ENCODE results near the gene MORN1.

Gene MORN1

DNA sequence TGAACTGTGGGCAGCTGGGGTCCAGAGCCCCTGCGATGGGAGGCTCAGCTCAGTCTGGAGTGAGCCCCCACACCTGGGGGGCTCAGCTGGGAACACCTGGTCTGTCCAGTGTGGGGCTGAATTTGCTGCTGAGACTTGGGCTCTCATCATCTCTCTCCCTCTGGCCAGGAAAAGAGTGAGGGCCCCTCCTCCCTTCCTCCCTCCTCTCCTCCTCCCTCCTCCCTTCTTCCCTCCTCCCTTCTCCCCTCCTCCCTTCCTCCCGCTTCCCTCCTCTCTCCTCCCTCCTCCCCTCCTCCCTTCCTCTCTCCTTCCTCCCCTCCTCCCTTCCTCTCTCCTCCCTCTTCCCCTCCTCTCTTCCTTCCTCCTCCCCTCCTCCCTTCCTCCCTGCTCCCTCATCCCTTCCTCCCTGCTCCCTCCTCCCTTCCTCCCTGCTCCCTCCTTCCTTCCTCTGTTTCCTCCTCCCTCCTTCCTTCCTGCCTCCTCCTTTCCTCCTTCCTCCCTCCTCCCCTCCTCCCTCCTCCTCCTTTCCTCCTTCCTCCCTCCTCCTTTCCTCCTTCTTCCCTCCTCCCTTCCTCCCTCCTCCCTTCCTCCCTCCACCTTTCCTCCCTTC is 44.5 kb upstream of the MORN1 start:
- no peak for DNase-seq (ENCODE audit: low spot score)
- ChIA-PET POLR2A (ENCODE audit: low non-redundant PET) (no interaction called here), CTCF (no interaction called here)
- peak overlapping the region; percentile 96 for H3K27ac ChIP-seq
- TF ChIP-seq, protein P1, sequence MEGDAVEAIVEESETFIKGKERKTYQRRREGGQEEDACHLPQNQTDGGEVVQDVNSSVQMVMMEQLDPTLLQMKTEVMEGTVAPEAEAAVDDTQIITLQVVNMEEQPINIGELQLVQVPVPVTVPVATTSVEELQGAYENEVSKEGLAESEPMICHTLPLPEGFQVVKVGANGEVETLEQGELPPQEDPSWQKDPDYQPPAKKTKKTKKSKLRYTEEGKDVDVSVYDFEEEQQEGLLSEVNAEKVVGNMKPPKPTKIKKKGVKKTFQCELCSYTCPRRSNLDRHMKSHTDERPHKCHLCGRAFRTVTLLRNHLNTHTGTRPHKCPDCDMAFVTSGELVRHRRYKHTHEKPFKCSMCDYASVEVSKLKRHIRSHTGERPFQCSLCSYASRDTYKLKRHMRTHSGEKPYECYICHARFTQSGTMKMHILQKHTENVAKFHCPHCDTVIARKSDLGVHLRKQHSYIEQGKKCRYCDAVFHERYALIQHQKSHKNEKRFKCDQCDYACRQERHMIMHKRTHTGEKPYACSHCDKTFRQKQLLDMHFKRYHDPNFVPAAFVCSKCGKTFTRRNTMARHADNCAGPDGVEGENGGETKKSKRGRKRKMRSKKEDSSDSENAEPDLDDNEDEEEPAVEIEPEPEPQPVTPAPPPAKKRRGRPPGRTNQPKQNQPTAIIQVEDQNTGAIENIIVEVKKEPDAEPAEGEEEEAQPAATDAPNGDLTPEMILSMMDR (conservative IDR thresholded peaks at IDR 0.05; ENCODE audit: low read depth) = no peak

DNA sequence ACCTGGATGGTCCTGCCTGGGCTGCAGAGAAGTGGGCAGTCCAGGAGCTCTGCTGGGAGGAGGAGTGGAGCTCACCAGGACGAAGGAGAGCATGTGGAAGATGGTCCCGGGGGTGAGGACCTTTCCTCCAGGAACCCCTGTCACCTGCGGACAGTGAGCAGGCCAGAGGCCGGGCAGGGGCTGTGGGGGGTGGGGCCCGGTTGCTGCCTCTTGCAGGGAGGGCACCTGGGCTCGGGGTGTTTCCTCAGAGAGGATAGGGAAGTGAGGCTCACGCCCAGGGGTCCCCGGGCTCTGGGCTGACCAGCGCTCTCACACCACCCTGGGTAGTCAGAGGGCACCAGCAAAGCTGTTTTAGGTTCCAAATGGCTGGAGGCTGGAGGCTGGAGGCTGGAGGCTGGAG is 43.7 kb upstream of the MORN1 start:
- POLR2A ChIA-PET (ENCODE audit: low non-redundant PET) = no interaction called here
- TF ChIP-seq, protein P1 (conservative IDR thresholded peaks at IDR 0.05; ENCODE audit: low read depth) = no peak
- H3K27ac ChIP-seq = peak overlapping the region; percentile 96
- CTCF ChIA-PET = no interaction called here
- no peak for DNase-seq (ENCODE audit: low spot score)

DNA sequence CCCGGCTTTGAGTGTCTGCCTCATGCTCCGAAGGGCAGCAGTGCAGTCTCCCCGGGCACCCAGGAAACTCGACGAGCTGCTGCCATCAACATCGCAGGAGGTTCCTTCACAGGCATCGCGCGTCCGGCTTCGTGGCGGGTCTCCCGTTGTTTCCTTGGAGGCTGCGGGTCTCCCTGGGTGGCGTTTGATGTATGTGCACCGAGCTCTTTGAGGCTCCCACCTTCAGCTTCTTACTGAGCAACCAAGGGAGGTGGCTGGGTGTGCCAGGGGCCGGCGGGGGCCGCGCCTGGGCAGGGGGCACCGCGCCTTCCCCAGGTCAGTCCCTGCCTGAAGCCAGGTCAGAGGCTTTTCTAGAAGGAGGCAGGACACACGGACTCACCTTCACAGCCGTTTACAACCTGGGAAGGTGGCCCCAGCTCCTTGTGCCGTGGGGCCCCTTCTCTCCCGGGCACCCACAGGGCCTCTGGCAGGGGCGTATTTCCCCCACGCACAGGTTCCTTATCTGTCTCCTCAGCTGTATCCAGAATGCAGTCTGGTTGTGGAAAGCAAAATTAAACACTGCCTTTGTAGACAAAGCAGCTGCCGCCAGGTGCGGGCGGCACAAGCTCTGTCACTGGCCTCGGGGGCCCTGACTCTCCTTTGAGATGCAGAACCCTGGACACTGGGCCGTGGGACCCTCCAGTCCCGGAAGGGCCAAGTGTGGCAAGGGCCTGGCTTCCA is 42.7 kb upstream of the MORN1 start:
- TF ChIP-seq, protein P1 (conservative IDR thresholded peaks at IDR 0.05; ENCODE audit: low read depth) = no peak
- CTCF ChIA-PET = interaction anchor here (0.6 kb wide), 1 partner anchor 168 kb away, joined by 3 read pairs; no protein-coding TSS in a partner anchor
- peak overlapping the region; percentile 96 for H3K27ac ChIP-seq
- POLR2A ChIA-PET (ENCODE audit: low non-redundant PET) = no interaction called here
- DNase-seq (ENCODE audit: low spot score) = no peak

DNA sequence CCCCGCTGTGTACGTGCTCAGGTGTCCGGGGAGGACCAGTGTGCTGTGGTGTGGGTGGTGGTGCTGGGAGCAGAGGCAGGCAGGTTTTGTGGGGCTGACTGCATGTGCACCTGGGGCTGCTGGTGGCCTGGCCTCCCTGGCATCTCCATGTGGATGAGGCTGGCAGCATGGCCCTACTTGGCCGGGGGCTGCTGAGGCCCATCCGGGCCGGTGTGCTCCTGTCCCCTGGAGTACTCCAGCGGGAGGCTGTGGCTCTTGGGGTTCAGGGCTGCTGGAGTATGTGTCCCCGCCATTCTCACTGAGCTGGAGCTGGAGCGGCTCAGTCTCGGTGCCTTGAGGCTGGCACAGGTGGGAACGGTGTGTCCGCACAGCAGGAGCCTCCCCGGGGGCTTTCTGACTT is 41.8 kb upstream of the MORN1 start:
- TF ChIP-seq, protein P1 (conservative IDR thresholded peaks at IDR 0.05; ENCODE audit: low read depth) = no peak
- POLR2A ChIA-PET (ENCODE audit: low non-redundant PET) = no interaction called here
- peak overlapping the region; percentile 96 for H3K27ac ChIP-seq
- no peak for DNase-seq (ENCODE audit: low spot score)
- CTCF ChIA-PET = interaction anchor here (0.6 kb wide), 1 partner anchor 167 kb away, joined by 3 read pairs; no protein-coding TSS in a partner anchor

DNA sequence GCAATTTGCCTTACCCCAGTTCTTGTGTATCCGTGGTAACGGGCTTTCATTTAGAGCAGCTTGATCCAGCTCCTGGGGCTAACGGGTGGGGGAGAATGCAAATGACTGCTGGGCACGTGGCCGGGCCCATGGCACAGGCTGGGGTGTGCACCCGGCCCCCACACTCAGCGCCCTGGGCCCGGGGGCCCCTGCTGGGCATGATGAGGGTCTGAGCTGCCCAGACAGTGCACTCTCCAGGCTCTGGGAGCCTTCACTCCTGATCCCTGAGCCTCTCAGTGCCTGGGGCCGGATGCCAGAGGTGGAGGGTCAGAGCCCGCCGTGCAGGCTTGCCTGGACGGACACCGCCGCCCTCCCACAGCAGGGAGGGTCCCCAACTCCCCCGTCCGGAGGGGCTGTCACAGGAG is 41.1 kb upstream of the MORN1 start:
- DNase-seq (ENCODE audit: low spot score) = no peak
- TF ChIP-seq, protein P1 (conservative IDR thresholded peaks at IDR 0.05; ENCODE audit: low read depth) = no peak
- ChIA-PET CTCF (interaction anchor here (0.5 to 1.4 kb wide), 2 partner anchors 19 to 838 kb away, joined by 4 read pairs; no protein-coding TSS in a partner anchor), POLR2A (ENCODE audit: low non-redundant PET) (no interaction called here)
- H3K27ac ChIP-seq = peak overlapping the region; percentile 96

DNA sequence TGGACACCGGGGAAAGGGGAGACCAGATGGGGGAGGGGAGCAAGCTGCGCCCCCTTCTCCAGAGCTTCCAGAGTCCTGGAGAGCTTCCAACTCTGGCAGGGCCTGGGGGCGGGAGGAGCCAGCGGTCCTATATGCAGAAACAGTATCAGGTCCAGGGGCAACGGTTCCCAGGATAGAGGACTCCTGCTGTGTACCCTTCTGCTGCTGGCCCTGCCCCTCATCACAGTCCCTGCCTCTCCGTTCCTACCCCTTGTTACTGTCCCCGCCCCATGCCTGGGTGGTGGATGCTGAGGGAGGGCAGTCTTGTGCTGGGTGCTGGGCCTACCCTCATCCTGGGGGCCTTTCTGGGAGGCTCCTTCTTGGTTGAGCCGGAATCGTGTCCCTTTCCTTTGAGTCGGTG is 40.2 kb upstream of the MORN1 start:
- no peak for DNase-seq (ENCODE audit: low spot score)
- peak overlapping the region; percentile 96 for H3K27ac ChIP-seq
- TF ChIP-seq, protein P1 (conservative IDR thresholded peaks at IDR 0.05; ENCODE audit: low read depth) = no peak
- ChIA-PET CTCF (interaction anchor here (1.4 kb wide), 1 partner anchor 18 kb away, joined by 4 read pairs; no protein-coding TSS in a partner anchor), POLR2A (ENCODE audit: low non-redundant PET) (interaction anchor here (1.0 kb wide), 1 partner anchor 18 kb away, joined by 4 read pairs; no protein-coding TSS in a partner anchor)

Data from RWPE1 (cell line).